8988T (cell line): ENCODE measurements around the gene IGF2R.

Experiments
- DNase-seq: peaks from one replicate; pipeline ENCODE4 v3.0.0; 2011

IGF2R gene

GRCh38 chr6:160031871-160032270, 63.0 kb downstream of the IGF2R start:
- no peak for DNase-seq

- DNase-seq, result no peak
Observed at GRCh38 chr6:160032538-160032937, 63.7 kb downstream of the IGF2R start.

- no peak for DNase-seq
Observed at GRCh38 chr6:160034036-160034930, 65.4 kb downstream of the IGF2R start.

GRCh38 chr6:160035241-160035640, 66.4 kb downstream of the IGF2R start:
- DNase-seq, result no peak

GRCh38 chr6:160035693-160036330, 66.9 kb downstream of the IGF2R start:
- DNase-seq, result no peak

GRCh38 chr6:160036331-160036695, 67.4 kb downstream of the IGF2R start:
- DNase-seq, result no peak

GRCh38 chr6:160036790-160037206, 67.9 kb downstream of the IGF2R start:
- no peak for DNase-seq

- no peak for DNase-seq
Observed at GRCh38 chr6:160038479-160038878, 69.6 kb downstream of the IGF2R start.

- DNase-seq, result no peak
Observed at GRCh38 chr6:160039441-160039840, 70.6 kb downstream of the IGF2R start.

- DNase-seq, result no peak
Observed at GRCh38 chr6:160040055-160040454, 71.2 kb downstream of the IGF2R start.

GRCh38 chr6:160040527-160041264, 71.8 kb downstream of the IGF2R start:
- no peak for DNase-seq

GRCh38 chr6:160041608-160042007, 72.7 kb downstream of the IGF2R start:
- DNase-seq, result no peak

GRCh38 chr6:160042014-160042773, 73.3 kb downstream of the IGF2R start:
- DNase-seq, result no peak

- DNase-seq, result no peak
Observed at GRCh38 chr6:160042788-160043301, 74.0 kb downstream of the IGF2R start.

- no peak for DNase-seq
Observed at GRCh38 chr6:160043784-160044183, 74.9 kb downstream of the IGF2R start.

- no peak for DNase-seq
Observed at GRCh38 chr6:160044687-160045086, 75.8 kb downstream of the IGF2R start.

- DNase-seq, result no peak
Observed at GRCh38 chr6:160048471-160048870, 79.6 kb downstream of the IGF2R start.

GRCh38 chr6:160049346-160049745, 80.5 kb downstream of the IGF2R start:
- DNase-seq, result no peak

GRCh38 chr6:160050022-160050421, 81.1 kb downstream of the IGF2R start:
- no peak for DNase-seq

GRCh38 chr6:160051390-160051789, 82.5 kb downstream of the IGF2R start:
- DNase-seq, result no peak

GRCh38 chr6:160054271-160054670, 85.4 kb downstream of the IGF2R start:
- DNase-seq, result no peak

GRCh38 chr6:160054913-160055312, 86.0 kb downstream of the IGF2R start:
- no peak for DNase-seq

GRCh38 chr6:160055378-160055777, 86.5 kb downstream of the IGF2R start:
- no peak for DNase-seq
